Bronchial epithelial cell (primary cell): ENCODE data around the gene MDH2. TPM values are rescaled to one million over a fixed set of nuclear protein-coding genes. Genes with fewer than 3 reads are reported as not detected.

ENCODE experiments used
- DNase-seq: peaks from one replicate; pipeline ENCODE4 v3.0.0-alpha.2; 2010; ENCODE audit warnings: low read depth
- FAIRE-seq: peaks from 2 replicates; lab custom pipeline; 2011; peaks lifted over from hg19 to GRCh38; lab: Jason Lieb, UNC
- H3K27me3 ChIP-seq: 2 replicates; pipeline ENCODE4 v1.5.1; 2011; ENCODE audit warnings: low read length; ENCODE audit not compliant: control insufficient read depth, insufficient read depth
- H3K36me3 ChIP-seq: 2 replicates; pipeline ENCODE4 v1.5.1; 2011; ENCODE audit warnings: low read length; ENCODE audit not compliant: control insufficient read depth, insufficient read depth
- H3K4me3 ChIP-seq: 2 replicates; pipeline ENCODE4 v1.5.1; 2011; ENCODE audit warnings: mild to moderate bottlenecking, low read depth, low read length, control low read depth
- total RNA-seq: library from RNA; depleted of rRNA; stranded (reverse); fragments of >200 nt; gene quantifications from 2 replicates; pipeline ENCODE4 v1.2.1, GENCODE V29; 2014
- TF ChIP-seq, protein P1 (sequence below): IDR thresholded peaks from 2 replicates; pipeline ENCODE4 v1.5.1; 2011; ENCODE audit warnings: mild to moderate bottlenecking, moderate library complexity, low read length, control low read depth, inconsistent platforms; ENCODE audit not compliant: insufficient read depth, severe bottlenecking

Gene MDH2
- total RNA-seq, 1 donor from 2014 or later = 45.0 TPM

DNA sequence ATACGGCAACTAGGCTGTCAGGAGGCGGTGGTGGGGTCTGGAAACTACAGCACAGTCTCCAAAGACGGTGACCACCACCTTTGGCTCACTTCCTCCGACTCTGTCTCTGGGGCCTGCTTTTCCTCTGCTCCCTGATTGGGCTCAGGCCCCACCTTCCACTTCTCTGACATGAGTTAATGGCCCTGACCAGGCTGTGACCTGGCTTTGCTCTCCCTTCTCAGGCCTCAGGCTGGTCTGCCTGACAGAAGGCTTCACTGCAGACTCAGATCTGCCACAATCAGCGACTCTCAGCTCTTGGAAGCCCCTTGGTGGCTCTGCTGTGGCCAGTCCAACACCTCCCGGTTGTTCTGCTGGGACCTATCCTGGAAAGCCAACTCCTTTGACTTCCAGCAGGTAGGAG is 7.8 kb upstream of the MDH2 start:
- TF ChIP-seq, protein P1, sequence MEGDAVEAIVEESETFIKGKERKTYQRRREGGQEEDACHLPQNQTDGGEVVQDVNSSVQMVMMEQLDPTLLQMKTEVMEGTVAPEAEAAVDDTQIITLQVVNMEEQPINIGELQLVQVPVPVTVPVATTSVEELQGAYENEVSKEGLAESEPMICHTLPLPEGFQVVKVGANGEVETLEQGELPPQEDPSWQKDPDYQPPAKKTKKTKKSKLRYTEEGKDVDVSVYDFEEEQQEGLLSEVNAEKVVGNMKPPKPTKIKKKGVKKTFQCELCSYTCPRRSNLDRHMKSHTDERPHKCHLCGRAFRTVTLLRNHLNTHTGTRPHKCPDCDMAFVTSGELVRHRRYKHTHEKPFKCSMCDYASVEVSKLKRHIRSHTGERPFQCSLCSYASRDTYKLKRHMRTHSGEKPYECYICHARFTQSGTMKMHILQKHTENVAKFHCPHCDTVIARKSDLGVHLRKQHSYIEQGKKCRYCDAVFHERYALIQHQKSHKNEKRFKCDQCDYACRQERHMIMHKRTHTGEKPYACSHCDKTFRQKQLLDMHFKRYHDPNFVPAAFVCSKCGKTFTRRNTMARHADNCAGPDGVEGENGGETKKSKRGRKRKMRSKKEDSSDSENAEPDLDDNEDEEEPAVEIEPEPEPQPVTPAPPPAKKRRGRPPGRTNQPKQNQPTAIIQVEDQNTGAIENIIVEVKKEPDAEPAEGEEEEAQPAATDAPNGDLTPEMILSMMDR = no peak
- Histone ChIP-seq H3K36me3 (peaks cover 4% of the 10 kb centered on the region), H3K4me3 (no peak overlapping the region), H3K27me3 (no peaks in the 10 kb centered on the region)
- FAIRE-seq (no peak), DNase-seq (no peak)

DNA sequence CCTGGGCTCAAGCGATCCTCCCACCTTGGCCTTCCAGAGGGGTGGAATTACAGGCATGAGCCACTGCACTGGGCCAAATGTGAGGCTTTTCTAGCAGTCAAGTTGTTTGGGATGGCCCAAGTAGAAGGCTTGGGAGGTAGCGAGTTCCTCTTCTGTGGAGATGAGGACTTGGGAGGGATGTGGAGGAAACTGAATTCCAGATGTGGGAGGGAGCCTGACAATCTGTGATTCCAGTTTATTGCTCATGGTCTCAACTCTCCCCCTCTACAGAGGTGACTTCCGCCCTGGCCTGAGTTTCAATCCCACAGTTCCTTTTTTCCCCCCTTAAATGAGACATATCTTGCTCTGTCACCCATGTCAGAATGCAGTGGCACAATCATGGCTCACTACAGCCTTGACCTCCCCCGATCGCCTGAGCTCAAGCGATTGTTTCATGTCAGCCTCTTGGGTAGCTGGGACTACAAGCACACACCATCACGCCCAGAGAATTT is 3.5 kb upstream of the MDH2 start:
- TF ChIP-seq, protein P1 = no peak
- DNase-seq (no peak), FAIRE-seq (no peak)
- Histone ChIP-seq H3K4me3 (no peak overlapping the region), H3K36me3 (peaks cover 4% of the 10 kb centered on the region), H3K27me3 (no peaks in the 10 kb centered on the region)

DNA sequence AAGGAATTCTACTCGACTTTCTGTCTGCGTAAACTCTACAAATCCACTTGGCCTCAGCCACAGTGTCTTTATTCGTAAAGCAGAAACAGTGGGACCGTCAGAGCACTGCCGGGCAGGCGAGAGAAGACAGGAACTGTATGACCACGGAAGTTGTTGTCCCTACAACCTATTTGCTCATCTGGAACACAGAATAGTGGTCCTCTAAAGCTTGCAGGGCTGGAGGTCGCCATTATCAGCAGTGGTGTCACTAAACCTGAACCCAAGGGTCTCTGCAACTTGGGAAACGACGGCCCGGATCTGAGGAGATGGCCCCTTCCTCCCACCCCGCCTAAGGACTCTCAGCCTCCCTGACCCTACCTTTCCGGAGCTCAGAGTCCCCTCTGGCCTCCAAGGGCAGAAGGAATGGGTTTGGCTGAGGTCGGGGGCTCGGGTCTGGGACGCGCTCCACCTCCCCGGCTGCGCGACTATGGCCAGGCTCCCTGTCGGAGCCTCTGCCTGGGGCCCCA is 548 bp upstream of the MDH2 start:
- peak; percentile 8 for DNase-seq
- FAIRE-seq = no peak

DNA sequence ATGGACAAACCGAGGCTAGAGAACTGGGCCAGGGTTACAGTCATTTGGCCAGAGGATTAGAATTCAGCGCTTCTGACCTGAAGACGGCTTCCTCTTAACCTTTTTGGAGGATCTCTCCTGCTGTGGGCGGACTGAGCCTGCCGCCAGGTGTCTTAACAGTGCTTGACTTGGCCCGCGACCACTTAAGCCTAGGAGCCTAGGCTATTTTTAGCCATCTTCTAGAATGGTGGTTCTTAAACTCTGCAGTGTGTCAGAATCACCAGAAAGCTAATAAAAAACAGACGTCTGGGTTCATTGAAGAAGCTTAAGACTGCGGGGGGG is 722 bp downstream of the MDH2 start:
- no peak for FAIRE-seq
- TF ChIP-seq, protein P1 = peak; percentile 21
- Histone ChIP-seq H3K27me3 (no peaks in the 10 kb centered on the region), H3K36me3 (peaks cover 3% of the 10 kb centered on the region), H3K4me3 (peak overlapping the region; percentile 78)
- DNase-seq = no peak

More for the DNA sequence above, 548 bp upstream of the MDH2 start:
- peaks cover 3% of the 10 kb centered on the region for H3K36me3 ChIP-seq
- H3K27me3 ChIP-seq = no peaks in the 10 kb centered on the region
- TF ChIP-seq, protein P1 = no peak
- peak overlapping the region; percentile 78 for H3K4me3 ChIP-seq

DNA sequence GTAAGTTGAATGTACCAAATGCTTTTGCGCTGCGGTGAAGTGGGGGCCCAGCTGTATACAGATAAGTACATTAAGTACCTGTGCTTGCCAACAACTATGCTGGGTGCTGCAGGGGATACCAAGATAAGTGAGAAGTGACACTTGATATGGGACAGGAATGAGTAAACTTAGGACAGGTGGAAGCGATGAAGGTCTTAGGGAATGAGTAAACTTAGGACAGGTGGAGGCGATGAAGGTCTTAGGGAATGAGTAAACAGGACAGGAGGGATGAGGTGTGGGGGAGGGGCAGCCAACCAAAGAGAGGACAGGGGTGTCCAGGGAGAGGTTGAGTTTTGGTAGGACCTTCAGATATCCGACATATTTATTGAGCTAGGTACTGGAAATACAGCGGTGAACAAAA is 1.4 kb downstream of the MDH2 start:
- TF ChIP-seq, protein P1 = no peak
- no peak for FAIRE-seq
- Histone ChIP-seq H3K4me3 (no peak overlapping the region), H3K27me3 (no peaks in the 10 kb centered on the region), H3K36me3 (peaks cover 3% of the 10 kb centered on the region)
- DNase-seq = no peak

DNA sequence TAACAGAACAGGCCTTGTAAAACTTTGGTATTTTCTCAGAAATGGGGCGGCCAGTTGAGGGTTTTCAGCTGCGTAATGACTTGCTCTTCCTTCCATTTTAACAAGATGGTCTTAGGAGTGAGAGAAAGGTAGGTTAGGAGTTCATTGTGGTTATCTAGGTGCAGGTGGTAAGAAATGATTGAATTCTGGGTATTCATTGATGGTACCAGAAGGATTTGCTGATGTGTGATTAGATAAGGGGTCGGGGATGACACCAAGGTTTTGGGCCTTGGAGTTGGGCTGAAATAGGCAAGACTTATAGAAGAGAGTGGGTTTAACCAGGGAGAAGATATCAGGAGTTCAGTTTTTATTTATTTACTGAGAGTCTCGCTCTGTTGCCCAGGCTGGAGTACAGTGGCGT is 2.6 kb downstream of the MDH2 start:
- DNase-seq (no peak), FAIRE-seq (no peak)
- H3K4me3 ChIP-seq = no peak overlapping the region
- peaks cover 8% of the 10 kb centered on the region for H3K36me3 ChIP-seq
- TF ChIP-seq, protein P1 = no peak
- no peaks in the 10 kb centered on the region for H3K27me3 ChIP-seq
